ENCODE results near the gene TNNI3K.
"Not testable (repeated sequence)": the region's sequence is repeated elsewhere in the genome, so short reads cannot be mapped to it uniquely, and the experiment has no call there.

The TNNI3K gene

GRCh38 chr1:74247881-74248528 lies 12.8 kb downstream of the TNNI3K start:
- Mint-ChIP-seq H3K9me3 (no peaks in the 10 kb centered on the region), H3K4me3 (no peak overlapping the region)
- ATAC-seq = peak; percentile 69

GRCh38 chr1:74253243-74253824 lies 18.1 kb downstream of the TNNI3K start:
- ATAC-seq = peak; percentile 26
- H3K4me1 Mint-ChIP-seq, H3K27me3 Mint-ChIP-seq, H3K9me3 Mint-ChIP-seq, H3K27ac Mint-ChIP-seq, DNase-seq, H3K4me3 Mint-ChIP-seq: not testable (repeated sequence)

More at GRCh38 chr1:74247881-74248528, 12.8 kb downstream of the TNNI3K start:
- Mint-ChIP-seq H3K4me1 (no peaks in the 10 kb centered on the region), H3K27me3 (no peaks in the 10 kb centered on the region), H3K27ac (no peak overlapping the region)
- DNase-seq = no peak

- no peak for DNase-seq
- ATAC-seq = no peak
- H3K27ac Mint-ChIP-seq = no peak overlapping the region
- H3K9me3 Mint-ChIP-seq = no peaks in the 10 kb centered on the region
- no peak overlapping the region for H3K4me3 Mint-ChIP-seq
- no peaks in the 10 kb centered on the region for H3K4me1 Mint-ChIP-seq
- no peaks in the 10 kb centered on the region for H3K27me3 Mint-ChIP-seq
Observed at GRCh38 chr1:74266001-74266400, 30.8 kb downstream of the TNNI3K start.

GRCh38 chr1:74271503-74271902 lies 36.3 kb downstream of the TNNI3K start:
- H3K4me3 Mint-ChIP-seq = no peak overlapping the region

GRCh38 chr1:74280642-74281396 lies 45.6 kb downstream of the TNNI3K start:
- Mint-ChIP-seq H3K27ac (no peak overlapping the region), H3K9me3 (peaks cover 0 to 5% of the 10 kb centered on the region in 2 donors), H3K4me1 (no peaks in the 10 kb centered on the region), H3K27me3 (no peaks in the 10 kb centered on the region), H3K4me3 (no peak overlapping the region)
- DNase-seq (no peak), ATAC-seq (no peak)

More at GRCh38 chr1:74271503-74271902, 36.3 kb downstream of the TNNI3K start:
- H3K27ac Mint-ChIP-seq = no peak overlapping the region
- no peaks in the 10 kb centered on the region for H3K4me1 Mint-ChIP-seq
- no peak for DNase-seq
- ATAC-seq = no peak
- H3K27me3 Mint-ChIP-seq = no peaks in the 10 kb centered on the region
- H3K9me3 Mint-ChIP-seq = no peaks in the 10 kb centered on the region

- no peak overlapping the region for H3K4me3 Mint-ChIP-seq
- H3K4me1 Mint-ChIP-seq = no peaks in the 10 kb centered on the region
- no peak for ATAC-seq
- H3K9me3 Mint-ChIP-seq = peaks cover 14 to 21% of the 10 kb centered on the region in 2 donors
- DNase-seq = no peak
- no peak overlapping the region for H3K27ac Mint-ChIP-seq
- H3K27me3 Mint-ChIP-seq = no peaks in the 10 kb centered on the region
Observed at GRCh38 chr1:74286414-74286813, 51.2 kb downstream of the TNNI3K start.

GRCh38 chr1:74314438-74314837 lies 79.3 kb downstream of the TNNI3K start:
- DNase-seq = no peak

GRCh38 chr1:74316302-74316701 lies 81.1 kb downstream of the TNNI3K start:
- Mint-ChIP-seq H3K4me1 (no peaks in the 10 kb centered on the region), H3K4me3 (no peak overlapping the region), H3K9me3 (no peaks in the 10 kb centered on the region), H3K27me3 (no peaks in the 10 kb centered on the region), H3K27ac (no peak overlapping the region)
- no peak for ATAC-seq
- no peak for DNase-seq

More at GRCh38 chr1:74314438-74314837, 79.3 kb downstream of the TNNI3K start:
- no peaks in the 10 kb centered on the region for H3K27me3 Mint-ChIP-seq
- no peak overlapping the region for H3K27ac Mint-ChIP-seq
- H3K4me3 Mint-ChIP-seq = no peak overlapping the region
- ATAC-seq = no peak
- no peaks in the 10 kb centered on the region for H3K4me1 Mint-ChIP-seq
- H3K9me3 Mint-ChIP-seq = no peaks in the 10 kb centered on the region

GRCh38 chr1:74317663-74318062 lies 82.5 kb downstream of the TNNI3K start:
- H3K4me1 Mint-ChIP-seq = no peaks in the 10 kb centered on the region
- no peak overlapping the region for H3K27ac Mint-ChIP-seq
- DNase-seq (no peak), ATAC-seq (no peak)
- H3K4me3 Mint-ChIP-seq = no peak overlapping the region
- no peaks in the 10 kb centered on the region for H3K27me3 Mint-ChIP-seq
- no peaks in the 10 kb centered on the region for H3K9me3 Mint-ChIP-seq

- DNase-seq (no peak), ATAC-seq (no peak)
- no peaks in the 10 kb centered on the region for H3K4me1 Mint-ChIP-seq
- H3K27me3 Mint-ChIP-seq = no peaks in the 10 kb centered on the region
- H3K4me3 Mint-ChIP-seq = no peak overlapping the region
- no peak overlapping the region for H3K27ac Mint-ChIP-seq
- no peaks in the 10 kb centered on the region for H3K9me3 Mint-ChIP-seq
Observed at GRCh38 chr1:74323937-74324473, 88.8 kb downstream of the TNNI3K start.

- Mint-ChIP-seq H3K4me1 (no peaks in the 10 kb centered on the region), H3K27ac (no peak overlapping the region), H3K27me3 (no peaks in the 10 kb centered on the region), H3K4me3 (no peak overlapping the region), H3K9me3 (no peaks in the 10 kb centered on the region)
- ATAC-seq (no peak), DNase-seq (no peak)
Observed at GRCh38 chr1:74324684-74325448, 89.7 kb downstream of the TNNI3K start.

- Mint-ChIP-seq H3K4me1 (no peaks in the 10 kb centered on the region), H3K27ac (no peak overlapping the region), H3K27me3 (no peaks in the 10 kb centered on the region), H3K4me3 (no peak overlapping the region), H3K9me3 (no peaks in the 10 kb centered on the region)
- ATAC-seq (no peak), DNase-seq (no peak)
Observed at GRCh38 chr1:74328851-74329250, 93.7 kb downstream of the TNNI3K start.

GRCh38 chr1:74333244-74333643 lies 98.1 kb downstream of the TNNI3K start:
- no peak overlapping the region for H3K4me3 Mint-ChIP-seq
- no peaks in the 10 kb centered on the region for H3K9me3 Mint-ChIP-seq
- H3K27me3 Mint-ChIP-seq = no peaks in the 10 kb centered on the region
- DNase-seq = no peak
- H3K4me1 Mint-ChIP-seq = no peaks in the 10 kb centered on the region
- no peak for ATAC-seq
- no peak overlapping the region for H3K27ac Mint-ChIP-seq

GRCh38 chr1:74334147-74334546 lies 99.0 kb downstream of the TNNI3K start:
- Mint-ChIP-seq H3K4me1 (no peaks in the 10 kb centered on the region), H3K9me3 (no peaks in the 10 kb centered on the region), H3K27ac (no peak overlapping the region), H3K27me3 (no peaks in the 10 kb centered on the region), H3K4me3 (no peak overlapping the region)
- DNase-seq = no peak
- no peak for ATAC-seq

- H3K27ac Mint-ChIP-seq = no peak overlapping the region
- no peak overlapping the region for H3K4me3 Mint-ChIP-seq
- ATAC-seq (no peak), DNase-seq (no peak)
- no peaks in the 10 kb centered on the region for H3K4me1 Mint-ChIP-seq
- no peaks in the 10 kb centered on the region for H3K27me3 Mint-ChIP-seq
- H3K9me3 Mint-ChIP-seq = no peaks in the 10 kb centered on the region
Observed at GRCh38 chr1:74340656-74341055, 105.5 kb downstream of the TNNI3K start.

Data from stimulated activated naive CD8-positive, alpha-beta T cell treated with anti-CD3 and anti-CD28 coated beads, Interleukin-15, amount 100 ng/mL, for 72 hours (primary cell).